Naive B cell (primary cell): Measurements from ENCODE around the gene KCTD7. TPM values are rescaled to one million over a fixed set of nuclear protein-coding genes. Genes with fewer than 3 reads are reported as not detected.
"Not testable (repeated sequence)": the region's sequence is repeated elsewhere in the genome, so short reads cannot be mapped to it uniquely, and the experiment has no call there.

Source experiments
- ATAC-seq, 2 donors: fragments of 150-1000 bp; cut with Tn5 transposase; 2 replicates each; pipeline ENCODE4 v1.10.0; 2021; ENCODE audit warnings: low read depth in 2 of 2, mild to moderate bottlenecking in 2 of 2, moderate library complexity in 2 of 2
- DNase-seq: peaks from one replicate; pipeline ENCODE4 v3.0.0; 2022
- H3K27ac Mint-ChIP-seq, 6 donors: one replicate each; pipeline ENCODE4 v1.8.0; 2020 to 2022; ENCODE audit warnings: mild to moderate bottlenecking in 6 of 6, mixed read lengths in 6 of 6, moderate library complexity in 5 of 6, inconsistent platforms in 2 of 6
- H3K27me3 Mint-ChIP-seq, 3 donors: one replicate each; pipeline ENCODE4 v1.8.0; 2021 to 2022; ENCODE audit warnings: mixed read lengths in 3 of 3, mild to moderate bottlenecking in 1 of 3
- H3K36me3 Mint-ChIP-seq, 2 donors: one replicate each; pipeline ENCODE4 v1.8.0; 2020 to 2022; ENCODE audit warnings: mixed read lengths in 2 of 2, inconsistent platforms in 1 of 2, mild to moderate bottlenecking in 1 of 2
- H3K4me1 Mint-ChIP-seq, 3 donors: one replicate each; pipeline ENCODE4 v1.8.0; 2020 to 2022; ENCODE audit warnings: mixed read lengths in 3 of 3, inconsistent platforms in 1 of 3, mild to moderate bottlenecking in 1 of 3, moderate library complexity in 1 of 3
- H3K4me3 Mint-ChIP-seq, 8 donors: one replicate each; pipeline ENCODE4 v1.8.0; 2020 to 2022; ENCODE audit warnings: mild to moderate bottlenecking in 8 of 8, mixed read lengths in 8 of 8, moderate library complexity in 8 of 8, inconsistent platforms in 2 of 8
- H3K9me3 Mint-ChIP-seq, 7 donors: one replicate each; pipeline ENCODE4 v1.8.0; 2020 to 2022; ENCODE audit warnings: mixed read lengths in 7 of 7, mild to moderate bottlenecking in 5 of 7, inconsistent platforms in 2 of 7, moderate library complexity in 1 of 7
- polyA plus RNA-seq, 6 donors: library from polyadenylated mRNA; unstranded; fragments of 300-500 nt; fragmentation: Illumina TruSeq; gene quantifications; one replicate each; pipeline ENCODE4 v1.2.3, GENCODE V29; 2021; ENCODE audit warnings: low read depth in 6 of 6

Gene KCTD7
- polyA plus RNA-seq, 6 donors from 2014 or later, result 6.5 to 9.7 (median 8.8) TPM

GRCh38 chr7:66629222-66630062 lies 761 bp downstream of the KCTD7 start:
- H3K27ac Mint-ChIP-seq, result peak overlapping the region; percentile 68 to 86 (median 80)
- ATAC-seq (peak; percentile 14 to 15), DNase-seq (no peak)
- no peaks in the 10 kb centered on the region for H3K27me3 Mint-ChIP-seq
- H3K36me3 Mint-ChIP-seq, result no peaks in the 10 kb centered on the region
- peaks cover 44 to 54% (median 46%) of the 10 kb centered on the region in 3 donors for H3K4me1 Mint-ChIP-seq
- H3K9me3 Mint-ChIP-seq, result no peaks in the 10 kb centered on the region
- peak overlapping the region; percentile 60 to 90 (median 86) for H3K4me3 Mint-ChIP-seq

- Mint-ChIP-seq H3K9me3 (no peaks in the 10 kb centered on the region), H3K27ac (peak overlapping the region in 3 of 6 donors; percentile 68 to 86 (median 74)), H3K36me3 (no peaks in the 10 kb centered on the region), H3K4me3 (peak overlapping the region in 7 of 8 donors; percentile 35 to 87 (median 66)), H3K27me3 (no peaks in the 10 kb centered on the region), H3K4me1 (peaks cover 46 to 56% (median 46%) of the 10 kb centered on the region in 3 donors)
- ATAC-seq (no peak), DNase-seq (no peak)
Observed at GRCh38 chr7:66630531-66630930, 1.9 kb downstream of the KCTD7 start.

- Mint-ChIP-seq H3K27ac (peak overlapping the region in 4 of 6 donors; percentile 27 to 88 (median 74)), H3K4me3 (peak overlapping the region; percentile 33 to 87 (median 70)), H3K27me3 (no peaks in the 10 kb centered on the region), H3K4me1 (peaks cover 46 to 56% (median 46%) of the 10 kb centered on the region in 3 donors), H3K36me3 (no peaks in the 10 kb centered on the region), H3K9me3 (no peaks in the 10 kb centered on the region)
- DNase-seq (no peak), ATAC-seq (no peak)
Observed at GRCh38 chr7:66631471-66631870, 2.8 kb downstream of the KCTD7 start.

- Mint-ChIP-seq H3K27ac (no peak overlapping the region), H3K36me3 (peaks cover 7 to 15% of the 10 kb centered on the region in 2 donors)
Observed at GRCh38 chr7:66634816-66635215, 6.1 kb downstream of the KCTD7 start.

GRCh38 chr7:66635322-66635981 lies 6.8 kb downstream of the KCTD7 start:
- Mint-ChIP-seq H3K4me1 (peaks cover 31 to 35% (median 35%) of the 10 kb centered on the region in 3 donors), H3K36me3 (peaks cover 13 to 21% of the 10 kb centered on the region in 2 donors)
- not testable (repeated sequence) for H3K27ac Mint-ChIP-seq, H3K9me3 Mint-ChIP-seq, H3K4me3 Mint-ChIP-seq, ATAC-seq, H3K27me3 Mint-ChIP-seq, DNase-seq

More at GRCh38 chr7:66634816-66635215, 6.1 kb downstream of the KCTD7 start:
- no peaks in the 10 kb centered on the region for H3K9me3 Mint-ChIP-seq
- H3K27me3 Mint-ChIP-seq, result no peaks in the 10 kb centered on the region
- H3K4me3 Mint-ChIP-seq, result no peak overlapping the region
- peaks cover 35 to 41% (median 37%) of the 10 kb centered on the region in 3 donors for H3K4me1 Mint-ChIP-seq
- ATAC-seq (no peak), DNase-seq (no peak)

GRCh38 chr7:66635982-66636546 lies 7.4 kb downstream of the KCTD7 start:
- not testable (repeated sequence) for ATAC-seq, H3K4me3 Mint-ChIP-seq, H3K27ac Mint-ChIP-seq, H3K27me3 Mint-ChIP-seq, DNase-seq, H3K9me3 Mint-ChIP-seq
- peaks cover 25 to 31% (median 30%) of the 10 kb centered on the region in 3 donors for H3K4me1 Mint-ChIP-seq
- H3K36me3 Mint-ChIP-seq, result peaks cover 14 to 21% of the 10 kb centered on the region in 2 donors

- ATAC-seq (no peak), DNase-seq (no peak)
- Mint-ChIP-seq H3K9me3 (no peaks in the 10 kb centered on the region), H3K27ac (no peak overlapping the region), H3K36me3 (peaks cover 15 to 21% of the 10 kb centered on the region in 2 donors), H3K4me1 (peaks cover 10 to 28% (median 24%) of the 10 kb centered on the region in 3 donors), H3K4me3 (no peak overlapping the region), H3K27me3 (no peaks in the 10 kb centered on the region)
Observed at GRCh38 chr7:66638309-66639099, 9.8 kb downstream of the KCTD7 start.

- Mint-ChIP-seq H3K36me3 (peaks cover 21 to 24% of the 10 kb centered on the region in 2 donors), H3K9me3 (no peaks in the 10 kb centered on the region), H3K4me1 (peaks cover 9 to 27% (median 24%) of the 10 kb centered on the region in 3 donors), H3K27ac (peak overlapping the region in 2 of 6 donors; percentile 37 to 49), H3K27me3 (no peaks in the 10 kb centered on the region), H3K4me3 (no peak overlapping the region)
- no peak for ATAC-seq
- DNase-seq, result no peak
Observed at GRCh38 chr7:66639773-66640172, 11.1 kb downstream of the KCTD7 start.

- peaks cover 21 to 24% of the 10 kb centered on the region in 2 donors for H3K36me3 Mint-ChIP-seq
- peak overlapping the region in 2 of 8 donors; percentile 22 to 35 for H3K4me3 Mint-ChIP-seq
- ATAC-seq (no peak), DNase-seq (no peak)
- no peaks in the 10 kb centered on the region for H3K27me3 Mint-ChIP-seq
- H3K9me3 Mint-ChIP-seq, result no peaks in the 10 kb centered on the region
- peaks cover 9 to 27% (median 24%) of the 10 kb centered on the region in 3 donors for H3K4me1 Mint-ChIP-seq
- peak overlapping the region in 1 of 6 donors; percentile 80 for H3K27ac Mint-ChIP-seq
Observed at GRCh38 chr7:66640802-66641525, 12.3 kb downstream of the KCTD7 start.

- ATAC-seq (no peak), DNase-seq (no peak)
- no peaks in the 10 kb centered on the region for H3K9me3 Mint-ChIP-seq
- H3K4me3 Mint-ChIP-seq, result peak overlapping the region in 1 of 8 donors; percentile 22
- peak overlapping the region in 2 of 6 donors; percentile 27 to 62 for H3K27ac Mint-ChIP-seq
- peaks cover 9 to 27% (median 24%) of the 10 kb centered on the region in 3 donors for H3K4me1 Mint-ChIP-seq
- H3K27me3 Mint-ChIP-seq, result no peaks in the 10 kb centered on the region
- peaks cover 21 to 24% of the 10 kb centered on the region in 2 donors for H3K36me3 Mint-ChIP-seq
Observed at GRCh38 chr7:66641526-66641871, 12.8 kb downstream of the KCTD7 start.

- no peaks in the 10 kb centered on the region for H3K27me3 Mint-ChIP-seq
- no peak overlapping the region for H3K4me3 Mint-ChIP-seq
- DNase-seq (no peak), ATAC-seq (no peak)
- peaks cover 9 to 27% (median 24%) of the 10 kb centered on the region in 3 donors for H3K4me1 Mint-ChIP-seq
- H3K9me3 Mint-ChIP-seq, result no peaks in the 10 kb centered on the region
- peak overlapping the region in 4 of 6 donors; percentile 24 to 84 (median 75) for H3K27ac Mint-ChIP-seq
- peaks cover 21 to 24% of the 10 kb centered on the region in 2 donors for H3K36me3 Mint-ChIP-seq
Observed at GRCh38 chr7:66642186-66642585, 13.5 kb downstream of the KCTD7 start.

GRCh38 chr7:66642932-66643331 lies 14.3 kb downstream of the KCTD7 start:
- no peak for DNase-seq
- H3K36me3 Mint-ChIP-seq, result peaks cover 21 to 24% of the 10 kb centered on the region in 2 donors

More at GRCh38 chr7:66642932-66643331, 14.3 kb downstream of the KCTD7 start:
- ATAC-seq, result no peak
- no peaks in the 10 kb centered on the region for H3K27me3 Mint-ChIP-seq
- H3K4me3 Mint-ChIP-seq, result peak overlapping the region in 1 of 8 donors; percentile 12
- peaks cover 9 to 27% (median 24%) of the 10 kb centered on the region in 3 donors for H3K4me1 Mint-ChIP-seq
- H3K9me3 Mint-ChIP-seq, result no peaks in the 10 kb centered on the region
- H3K27ac Mint-ChIP-seq, result peak overlapping the region in 5 of 6 donors; percentile 24 to 92 (median 88)
